ENCODE measurements around the gene NAALADL2.
"Not testable (repeated sequence)": the region's sequence is repeated elsewhere in the genome, so short reads cannot be mapped to it uniquely, and the experiment has no call there.

The NAALADL2 gene

GRCh38 chr3:175777495-175777894 lies 918.4 kb downstream of the NAALADL2 start:
- DNase-seq (no peak), ATAC-seq (ENCODE audit: insufficient read depth, low read depth) (no peak)
- H3K27me3 ChIP-seq (ENCODE audit: insufficient read depth, low read length, poor library complexity) = no peaks in the 10 kb centered on the region
- no peaks in the 10 kb centered on the region for H4K20me1 ChIP-seq (ENCODE audit: insufficient read depth, low read length)
- H3K27ac ChIP-seq (ENCODE audit: low read length) = no peak overlapping the region
- no peak overlapping the region for H3K4me2 ChIP-seq (ENCODE audit: insufficient read depth, low read length)
- no peak overlapping the region for H3K4me3 ChIP-seq (ENCODE audit: low read depth in 1 of 2, low read length in 2 of 2)
- H3K79me2 ChIP-seq (ENCODE audit: insufficient read depth, low read length) = no peaks in the 10 kb centered on the region
- no peaks in the 10 kb centered on the region for H3K4me1 ChIP-seq (ENCODE audit: insufficient read depth, low read length)
- H3K9me3 ChIP-seq (ENCODE audit: insufficient read depth, low read length, severe bottlenecking) = no peaks in the 10 kb centered on the region
- H3K9ac ChIP-seq (ENCODE audit: low read depth, low read length) = no peak overlapping the region
- H3K36me3 ChIP-seq (ENCODE audit: insufficient read depth, low read length) = no peaks in the 10 kb centered on the region
- TF ChIP-seq EZH2 (IDR thresholded peaks at IDR 0.05; ENCODE audit: borderline replicate concordance, low read depth, low read length, severe bottlenecking) = no peak
- TF ChIP-seq CTCF (IDR thresholded peaks at IDR 0.05; ENCODE audit: borderline replicate concordance, extremely low read depth, low read length, poor library complexity, severe bottlenecking) = no peak
- no peak overlapping the region for H2AFZ ChIP-seq (ENCODE audit: low read depth, low read length)

- H3K4me3 ChIP-seq (ENCODE audit: low read depth in 1 of 2, low read length in 2 of 2) = no peak overlapping the region
- no peak overlapping the region for H3K9ac ChIP-seq (ENCODE audit: low read depth, low read length)
- H3K36me3 ChIP-seq (ENCODE audit: insufficient read depth, low read length) = no peaks in the 10 kb centered on the region
- H3K9me3 ChIP-seq (ENCODE audit: insufficient read depth, low read length, severe bottlenecking) = no peaks in the 10 kb centered on the region
- no peaks in the 10 kb centered on the region for H3K27me3 ChIP-seq (ENCODE audit: insufficient read depth, low read length, poor library complexity)
- no peaks in the 10 kb centered on the region for H3K79me2 ChIP-seq (ENCODE audit: insufficient read depth, low read length)
- H4K20me1 ChIP-seq (ENCODE audit: insufficient read depth, low read length) = no peaks in the 10 kb centered on the region
- no peak overlapping the region for H3K27ac ChIP-seq (ENCODE audit: low read length)
- H3K4me2 ChIP-seq (ENCODE audit: insufficient read depth, low read length) = no peak overlapping the region
- no peaks in the 10 kb centered on the region for H3K4me1 ChIP-seq (ENCODE audit: insufficient read depth, low read length)
- ATAC-seq (ENCODE audit: insufficient read depth, low read depth) (no peak), DNase-seq (no peak)
- no peak for TF ChIP-seq EZH2 (IDR thresholded peaks at IDR 0.05; ENCODE audit: borderline replicate concordance, low read depth, low read length, severe bottlenecking)
- no peak for TF ChIP-seq CTCF (IDR thresholded peaks at IDR 0.05; ENCODE audit: borderline replicate concordance, extremely low read depth, low read length, poor library complexity, severe bottlenecking)
- H2AFZ ChIP-seq (ENCODE audit: low read depth, low read length) = no peak overlapping the region
Observed at GRCh38 chr3:175777965-175778364, 918.8 kb downstream of the NAALADL2 start.

- Histone ChIP-seq H3K9ac (ENCODE audit: low read depth, low read length) (no peak overlapping the region), H3K27me3 (ENCODE audit: insufficient read depth, low read length, poor library complexity) (no peaks in the 10 kb centered on the region), H3K27ac (ENCODE audit: low read length) (no peak overlapping the region), H3K4me1 (ENCODE audit: insufficient read depth, low read length) (no peaks in the 10 kb centered on the region), H4K20me1 (ENCODE audit: insufficient read depth, low read length) (no peaks in the 10 kb centered on the region), H3K79me2 (ENCODE audit: insufficient read depth, low read length) (no peaks in the 10 kb centered on the region), H3K9me3 (ENCODE audit: insufficient read depth, low read length, severe bottlenecking) (no peaks in the 10 kb centered on the region), H3K4me3 (ENCODE audit: low read depth in 1 of 2, low read length in 2 of 2) (no peak overlapping the region), H2AFZ (ENCODE audit: low read depth, low read length) (no peak overlapping the region), H3K36me3 (ENCODE audit: insufficient read depth, low read length) (no peaks in the 10 kb centered on the region), H3K4me2 (ENCODE audit: insufficient read depth, low read length) (no peak overlapping the region)
- no peak for TF ChIP-seq CTCF (IDR thresholded peaks at IDR 0.05; ENCODE audit: borderline replicate concordance, extremely low read depth, low read length, poor library complexity, severe bottlenecking)
- TF ChIP-seq EZH2 (IDR thresholded peaks at IDR 0.05; ENCODE audit: borderline replicate concordance, low read depth, low read length, severe bottlenecking) = no peak
- ATAC-seq (ENCODE audit: insufficient read depth, low read depth) (no peak), DNase-seq (no peak)
Observed at GRCh38 chr3:175778994-175779393, 919.9 kb downstream of the NAALADL2 start.

- H3K9me3 ChIP-seq (ENCODE audit: insufficient read depth, low read length, severe bottlenecking); ATAC-seq (ENCODE audit: insufficient read depth, low read depth); H3K27ac ChIP-seq (ENCODE audit: low read length); H3K9ac ChIP-seq (ENCODE audit: low read depth, low read length); H2AFZ ChIP-seq (ENCODE audit: low read depth, low read length); H3K27me3 ChIP-seq (ENCODE audit: insufficient read depth, low read length, poor library complexity); H4K20me1 ChIP-seq (ENCODE audit: insufficient read depth, low read length); DNase-seq; H3K4me3 ChIP-seq (ENCODE audit: low read depth in 1 of 2, low read length in 2 of 2); H3K36me3 ChIP-seq (ENCODE audit: insufficient read depth, low read length); H3K4me1 ChIP-seq (ENCODE audit: insufficient read depth, low read length); H3K79me2 ChIP-seq (ENCODE audit: insufficient read depth, low read length); H3K4me2 ChIP-seq (ENCODE audit: insufficient read depth, low read length): not testable (repeated sequence)
Observed at GRCh38 chr3:175787109-175787508, 928.0 kb downstream of the NAALADL2 start.

Measured in DND-41 (cell line).